Stimulated activated effector memory CD8-positive, alpha-beta T cell treated with anti-CD3 and anti-CD28 coated beads, Interleukin-12 subunit alpha, Interleukin-12 subunit beta, amount 100 ng/mL, for 72 hours (primary cell): ENCODE data around the gene PIR.

ENCODE experiments used
- ATAC-seq: fragments of 150-1000 bp; cut with Tn5 transposase; 2 replicates; pipeline ENCODE4 v1.10.0; 2021
- DNase-seq, 2 donors: peaks; one replicate each; pipeline ENCODE4 v3.0.0; 2021 to 2022; ENCODE audit warnings: low spot score in 2 of 2
- H3K27ac Mint-ChIP-seq: one replicate; pipeline ENCODE4 v1.8.0; 2022; ENCODE audit warnings: mild to moderate bottlenecking, mixed read lengths
- H3K36me3 Mint-ChIP-seq: one replicate; pipeline ENCODE4 v1.8.0; 2022; ENCODE audit warnings: mild to moderate bottlenecking, mixed read lengths
- H3K4me1 Mint-ChIP-seq: one replicate; pipeline ENCODE4 v1.8.0; 2022; ENCODE audit warnings: mixed read lengths
- H3K4me3 Mint-ChIP-seq: one replicate; pipeline ENCODE4 v1.8.0; 2022; ENCODE audit warnings: mild to moderate bottlenecking, mixed read lengths
- H3K9me3 Mint-ChIP-seq: one replicate; pipeline ENCODE4 v1.8.0; 2022; ENCODE audit warnings: mixed read lengths

The PIR gene

DNA sequence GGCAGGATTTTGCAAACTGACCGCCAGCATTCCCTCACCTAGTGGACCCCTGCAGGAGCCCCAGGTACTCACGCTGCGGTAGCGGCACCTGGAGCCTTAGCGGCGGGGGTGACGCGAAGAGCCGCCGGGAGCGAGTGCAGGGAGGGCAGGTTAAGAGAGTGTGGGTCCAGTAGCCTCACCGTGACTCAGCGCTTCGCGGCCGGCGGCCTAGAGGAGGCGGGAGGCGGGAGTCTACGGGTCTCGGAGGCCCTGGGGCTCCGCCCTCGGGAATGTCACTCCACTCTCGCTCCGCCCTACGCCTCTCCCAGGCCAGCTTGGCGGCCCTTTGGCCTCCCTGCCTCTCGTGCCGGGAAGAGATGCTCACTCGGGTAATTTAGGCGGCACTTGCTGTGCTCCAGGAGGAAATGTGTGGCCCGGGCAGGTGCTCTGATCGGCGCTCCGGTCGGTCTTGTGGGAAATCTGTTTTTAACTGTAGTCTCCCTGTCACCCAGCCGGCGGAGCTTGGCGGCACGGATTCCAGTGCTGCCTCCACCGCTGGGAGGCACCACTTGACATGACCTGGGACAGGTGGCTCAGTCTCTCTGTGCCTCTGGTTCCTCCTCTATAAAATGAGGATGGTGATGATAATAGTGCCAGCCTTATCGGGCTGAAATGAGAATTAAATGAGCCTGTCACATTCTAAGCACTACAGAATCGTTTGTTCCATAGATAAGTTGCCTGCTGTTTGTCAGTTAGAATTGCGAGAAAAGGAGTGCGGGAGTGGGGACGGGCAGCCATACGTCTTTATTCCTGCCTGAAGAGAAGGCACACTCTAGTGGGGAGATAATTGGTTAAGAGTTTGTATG, at the start of gene PIR:
TSS of gene PIR (minus strand) at position 216 of the 845 bp plus-strand sequence. CDS start 2,076 bp downstream, outside the sequence.
- DNase-seq: peak; percentile 29 to 72
- H3K4me1 Mint-ChIP-seq: peaks cover 13% of the 10 kb centered on the region
- peak within 1 kb of the TSS; percentile 77 for H3K27ac Mint-ChIP-seq
- H3K9me3 Mint-ChIP-seq: no peaks in the 10 kb centered on the region
- H3K4me3 Mint-ChIP-seq: peak within 1 kb of the TSS; percentile 69
- ATAC-seq: peak; percentile 98
- H3K36me3 Mint-ChIP-seq: no peaks in the 10 kb centered on the region

- Mint-ChIP-seq H3K36me3 (no peaks in the 10 kb centered on the region), H3K9me3 (no peaks in the 10 kb centered on the region), H3K27ac (no peak overlapping the region), H3K4me3 (no peak overlapping the region), H3K4me1 (peaks cover 6% of the 10 kb centered on the region)
- ATAC-seq: no peak
- no peak for DNase-seq
These were observed 37.2 kb upstream of the PIR start for GRCh38 chrX:15530318-15530717.

DNA sequence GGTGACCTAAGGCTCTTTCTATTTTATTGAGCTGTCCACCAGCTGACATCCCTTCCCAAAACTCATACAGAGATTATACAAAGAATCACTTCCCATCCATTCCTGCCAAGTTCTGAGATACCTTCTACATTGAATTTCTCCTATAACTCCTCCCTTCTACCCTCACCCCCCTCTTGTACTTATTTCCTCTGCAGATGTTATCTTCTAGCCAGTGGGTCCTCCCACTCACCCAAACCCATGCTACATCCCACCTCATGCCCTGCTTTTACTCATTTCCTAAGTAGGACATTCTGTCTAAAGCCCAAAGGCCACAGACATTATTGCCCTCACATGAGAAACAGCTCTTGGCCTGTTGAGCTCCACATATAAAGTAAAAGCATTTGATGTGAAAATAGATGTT, 36.0 kb upstream of the PIR start:
- H3K4me3 Mint-ChIP-seq: no peak overlapping the region
- H3K4me1 Mint-ChIP-seq: peaks cover 6% of the 10 kb centered on the region
- DNase-seq (no peak), ATAC-seq (peak; percentile 34)
- H3K27ac Mint-ChIP-seq: no peak overlapping the region
- no peaks in the 10 kb centered on the region for H3K9me3 Mint-ChIP-seq
- no peaks in the 10 kb centered on the region for H3K36me3 Mint-ChIP-seq

DNA sequence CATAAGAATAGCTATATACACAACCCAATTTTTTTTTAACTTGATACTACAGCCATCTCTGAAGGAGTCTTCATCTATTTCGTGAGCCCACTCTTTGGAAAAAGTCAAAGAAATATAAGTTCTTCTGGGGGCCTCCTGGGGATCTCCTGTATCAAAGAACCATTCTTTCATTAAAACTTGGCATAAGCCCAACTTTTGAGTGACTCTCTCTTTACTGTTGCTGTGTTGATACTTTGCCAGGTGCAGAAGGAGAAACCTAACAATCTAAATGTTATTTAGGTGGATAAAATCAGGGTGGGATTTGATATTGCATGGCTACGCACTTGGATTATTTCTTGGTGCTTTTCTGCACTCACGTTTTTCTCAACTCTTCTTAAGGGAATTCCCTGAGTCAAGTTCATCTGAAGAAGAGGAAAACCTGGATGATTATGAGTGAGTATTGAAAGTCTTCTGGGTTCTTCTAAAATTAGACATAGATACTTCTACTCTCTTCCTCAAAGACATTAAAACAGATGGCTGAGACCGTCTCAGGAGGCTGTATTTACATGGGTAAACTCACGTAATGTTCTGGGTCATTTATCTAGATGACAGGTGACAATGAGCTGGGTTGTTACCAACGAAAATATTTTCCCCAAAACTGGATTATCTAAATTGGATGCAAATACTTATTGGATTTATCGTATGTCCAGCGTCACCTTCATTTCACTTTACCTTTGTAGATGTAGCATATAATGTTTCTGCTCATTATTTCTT, 32.7 kb upstream of the PIR start:
- Mint-ChIP-seq H3K27ac (no peak overlapping the region), H3K4me3 (no peak overlapping the region), H3K36me3 (no peaks in the 10 kb centered on the region), H3K4me1 (peaks cover 6% of the 10 kb centered on the region), H3K9me3 (no peaks in the 10 kb centered on the region)
- ATAC-seq: no peak
- no peak for DNase-seq

GRCh38 chrX:15524417-15524816, 31.3 kb upstream of the PIR start:
- DNase-seq (no peak), ATAC-seq (no peak)
- Mint-ChIP-seq H3K27ac (no peak overlapping the region), H3K4me3 (no peak overlapping the region), H3K9me3 (no peaks in the 10 kb centered on the region), H3K36me3 (no peaks in the 10 kb centered on the region), H3K4me1 (peaks cover 5% of the 10 kb centered on the region)

- H3K27ac Mint-ChIP-seq: no peak overlapping the region
- H3K9me3 Mint-ChIP-seq: no peaks in the 10 kb centered on the region
- no peak overlapping the region for H3K4me3 Mint-ChIP-seq
- H3K36me3 Mint-ChIP-seq: no peaks in the 10 kb centered on the region
- no peaks in the 10 kb centered on the region for H3K4me1 Mint-ChIP-seq
- ATAC-seq (no peak), DNase-seq (no peak)
These were observed 30.0 kb upstream of the PIR start for GRCh38 chrX:15523088-15523487.

GRCh38 chrX:15522464-15522863, 29.3 kb upstream of the PIR start:
- Mint-ChIP-seq H3K27ac (no peak overlapping the region), H3K36me3 (no peaks in the 10 kb centered on the region), H3K4me3 (no peak overlapping the region), H3K4me1 (no peaks in the 10 kb centered on the region), H3K9me3 (no peaks in the 10 kb centered on the region)
- ATAC-seq (no peak), DNase-seq (no peak)

DNA sequence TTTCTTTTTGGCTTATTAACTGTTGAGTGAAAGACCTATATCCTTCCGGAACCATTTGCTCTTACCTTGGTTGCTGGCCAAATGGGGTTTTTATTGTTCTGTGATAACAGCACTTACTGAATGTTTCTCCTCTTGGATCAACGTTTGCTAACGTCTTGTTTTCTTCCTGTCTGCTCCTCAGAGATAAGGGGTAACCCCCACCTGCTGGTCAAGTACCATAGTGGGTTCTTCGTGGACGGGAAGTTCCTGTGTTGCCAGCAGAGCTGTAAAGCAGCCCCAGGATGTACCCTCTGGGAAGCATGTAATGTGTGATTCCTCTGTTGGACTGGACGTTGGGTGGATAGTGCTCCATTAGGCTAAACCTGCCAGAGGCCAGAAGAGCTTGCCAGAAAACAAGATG, 22.8 kb upstream of the PIR start:
- no peaks in the 10 kb centered on the region for H3K4me1 Mint-ChIP-seq
- no peak for ATAC-seq
- no peak overlapping the region for H3K27ac Mint-ChIP-seq

DNA sequence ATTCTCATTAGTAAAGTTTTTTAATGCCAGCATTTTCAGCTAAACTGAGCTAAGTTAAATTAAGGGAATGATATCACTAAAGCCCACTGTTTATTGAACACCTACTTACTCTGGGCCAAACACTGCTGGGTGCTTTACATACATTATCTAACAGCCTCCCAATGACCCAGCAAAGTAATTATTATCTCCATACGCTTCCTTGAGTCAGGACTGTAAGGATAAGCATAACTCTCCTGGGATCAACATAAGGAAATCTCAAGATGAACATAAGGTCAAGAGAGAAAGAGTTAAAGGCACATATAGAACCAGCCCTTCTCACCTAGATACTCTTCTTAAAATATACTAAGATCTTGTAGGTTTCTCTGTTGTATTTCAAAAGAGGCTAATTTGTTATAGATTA, 21.1 kb upstream of the PIR start:
- Mint-ChIP-seq H3K36me3 (no peaks in the 10 kb centered on the region), H3K4me3 (no peak overlapping the region), H3K27ac (no peak overlapping the region), H3K9me3 (no peaks in the 10 kb centered on the region), H3K4me1 (no peaks in the 10 kb centered on the region)
- ATAC-seq (no peak), DNase-seq (no peak)

More for the DNA sequence above, 22.8 kb upstream of the PIR start:
- H3K9me3 Mint-ChIP-seq: no peaks in the 10 kb centered on the region
- H3K36me3 Mint-ChIP-seq: no peaks in the 10 kb centered on the region
- DNase-seq: no peak
- no peak overlapping the region for H3K4me3 Mint-ChIP-seq

DNA sequence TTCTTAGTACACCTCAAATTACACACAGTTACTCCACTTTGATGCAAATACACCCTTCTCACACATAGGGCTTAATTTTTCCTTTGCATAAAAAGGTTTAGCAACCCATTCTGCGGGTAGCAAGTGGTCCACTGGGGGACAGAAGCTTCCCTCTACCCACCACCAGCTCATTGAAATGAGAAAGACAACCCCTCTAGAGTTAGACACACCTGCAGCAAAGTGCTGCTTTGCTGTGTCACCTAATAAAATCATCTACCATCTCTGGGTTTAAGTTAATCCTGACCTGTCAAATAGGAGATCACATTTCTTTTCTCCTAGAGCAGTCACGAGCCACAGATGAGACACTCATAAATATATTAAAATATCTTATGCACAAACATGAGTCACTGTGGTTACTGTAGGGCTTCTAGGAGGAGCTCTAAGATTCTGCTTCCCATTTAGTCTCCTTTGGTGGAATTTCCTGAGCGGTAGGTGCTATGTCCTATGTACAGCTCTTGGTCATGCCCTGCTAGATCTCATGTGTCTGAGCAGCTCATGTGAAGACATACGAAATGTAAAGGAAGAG, 19.4 kb upstream of the PIR start:
- Mint-ChIP-seq H3K9me3 (no peaks in the 10 kb centered on the region), H3K27ac (no peak overlapping the region), H3K36me3 (no peaks in the 10 kb centered on the region), H3K4me3 (no peak overlapping the region), H3K4me1 (no peaks in the 10 kb centered on the region)
- DNase-seq: no peak
- ATAC-seq: no peak

GRCh38 chrX:15511563-15511962, 18.4 kb upstream of the PIR start:
- no peaks in the 10 kb centered on the region for H3K9me3 Mint-ChIP-seq
- H3K4me3 Mint-ChIP-seq: no peak overlapping the region
- no peaks in the 10 kb centered on the region for H3K4me1 Mint-ChIP-seq
- no peaks in the 10 kb centered on the region for H3K36me3 Mint-ChIP-seq
- no peak overlapping the region for H3K27ac Mint-ChIP-seq
- ATAC-seq: no peak
- DNase-seq: no peak

- no peak for DNase-seq
- H3K9me3 Mint-ChIP-seq: no peaks in the 10 kb centered on the region
- H3K4me1 Mint-ChIP-seq: no peaks in the 10 kb centered on the region
- H3K4me3 Mint-ChIP-seq: no peak overlapping the region
- H3K36me3 Mint-ChIP-seq: no peaks in the 10 kb centered on the region
- no peak overlapping the region for H3K27ac Mint-ChIP-seq
- ATAC-seq: no peak
These were observed 16.7 kb upstream of the PIR start for GRCh38 chrX:15509845-15510244.

GRCh38 chrX:15507005-15507404, 13.9 kb upstream of the PIR start:
- Mint-ChIP-seq H3K9me3 (no peaks in the 10 kb centered on the region), H3K36me3 (no peaks in the 10 kb centered on the region), H3K4me3 (no peak overlapping the region), H3K4me1 (no peaks in the 10 kb centered on the region), H3K27ac (no peak overlapping the region)
- no peak for ATAC-seq
- no peak for DNase-seq

GRCh38 chrX:15505101-15505500, 12.0 kb upstream of the PIR start:
- Mint-ChIP-seq H3K4me1 (no peaks in the 10 kb centered on the region), H3K4me3 (no peak overlapping the region), H3K9me3 (no peaks in the 10 kb centered on the region), H3K27ac (no peak overlapping the region), H3K36me3 (no peaks in the 10 kb centered on the region)
- DNase-seq (no peak), ATAC-seq (no peak)

- DNase-seq (no peak), ATAC-seq (no peak)
- Mint-ChIP-seq H3K27ac (no peak overlapping the region), H3K4me3 (no peak overlapping the region), H3K36me3 (no peaks in the 10 kb centered on the region), H3K4me1 (no peaks in the 10 kb centered on the region), H3K9me3 (no peaks in the 10 kb centered on the region)
These were observed 11.5 kb upstream of the PIR start for GRCh38 chrX:15504661-15505060.

DNA sequence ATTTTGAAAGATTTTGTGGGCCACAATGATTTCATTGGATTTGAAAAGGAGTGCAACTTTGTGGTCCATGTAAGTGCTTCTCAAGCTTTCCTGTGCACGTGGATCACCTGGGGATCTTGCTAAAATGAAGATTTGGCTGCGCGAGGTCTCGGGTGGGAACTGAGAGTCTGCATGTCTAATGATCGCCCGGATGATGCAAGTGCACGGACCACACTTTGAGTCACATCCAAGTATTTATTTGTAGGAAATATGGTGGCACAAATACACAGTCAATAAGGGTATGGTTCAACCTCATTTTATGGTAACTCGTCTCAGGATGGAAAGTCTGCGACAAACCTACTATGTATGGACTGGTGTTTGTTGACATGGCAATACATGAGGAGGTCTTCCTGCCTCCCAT, 8.4 kb upstream of the PIR start:
- Mint-ChIP-seq H3K4me3 (no peak overlapping the region), H3K36me3 (no peaks in the 10 kb centered on the region), H3K9me3 (no peaks in the 10 kb centered on the region), H3K4me1 (peaks cover 8% of the 10 kb centered on the region), H3K27ac (no peak overlapping the region)
- DNase-seq (no peak), ATAC-seq (no peak)
